ENCODE results near the gene HSD3B2.

The HSD3B2 gene

DNA sequence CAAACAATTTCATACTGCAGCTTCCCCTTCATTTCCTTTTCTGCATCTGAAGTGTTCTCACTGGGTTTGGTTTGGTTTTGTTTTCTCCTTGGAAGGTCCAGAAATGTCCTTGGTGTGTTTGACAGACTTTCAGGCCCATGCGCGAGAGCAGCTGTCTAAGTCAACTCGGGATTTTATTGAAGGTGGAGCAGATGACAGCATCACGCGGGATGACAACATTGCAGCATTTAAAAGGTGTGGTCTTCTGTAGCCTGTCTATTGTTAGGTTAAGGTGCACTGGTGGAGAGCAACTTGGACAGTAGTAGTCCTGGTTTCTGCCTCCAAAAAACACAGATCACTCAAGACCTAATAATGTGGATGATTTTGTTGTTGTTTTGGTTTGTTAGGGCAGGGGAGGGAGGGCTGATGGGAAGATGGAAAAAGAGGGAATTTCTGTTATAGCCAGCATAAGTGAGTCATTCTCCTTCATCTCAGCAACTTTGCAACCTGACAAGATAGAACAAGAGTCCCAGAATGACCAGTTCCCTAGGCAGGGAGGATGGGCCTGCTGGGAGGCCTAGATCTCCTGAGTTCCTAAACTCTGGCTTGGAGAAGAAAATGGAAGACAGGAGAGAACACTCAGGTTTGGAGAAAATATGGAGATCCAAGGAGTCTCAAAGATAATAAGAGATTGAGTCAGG lies 33.8 kb upstream of the HSD3B2 start:
- H3K4me3 ChIP-seq (ENCODE audit: low read length), result no peak overlapping the region

DNA sequence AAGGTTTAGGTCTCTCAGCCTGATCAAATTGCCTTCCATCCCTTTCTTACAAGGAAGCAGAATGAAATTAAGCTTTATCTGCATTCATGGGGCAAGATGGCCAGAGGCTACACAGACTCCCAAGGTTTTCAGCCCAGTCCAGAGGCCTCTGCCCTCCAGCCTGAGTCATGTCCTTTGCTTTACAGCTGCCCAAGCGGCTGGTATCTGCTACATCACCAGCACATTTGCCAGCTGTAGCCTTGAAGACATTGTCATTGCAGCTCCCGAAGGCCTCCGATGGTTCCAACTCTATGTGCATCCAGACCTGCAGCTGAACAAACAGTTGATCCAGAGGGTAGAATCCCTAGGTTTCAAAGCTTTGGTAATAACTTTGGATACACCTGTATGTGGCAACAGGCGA lies 30.4 kb upstream of the HSD3B2 start:
- TF ChIP-seq, protein P1, sequence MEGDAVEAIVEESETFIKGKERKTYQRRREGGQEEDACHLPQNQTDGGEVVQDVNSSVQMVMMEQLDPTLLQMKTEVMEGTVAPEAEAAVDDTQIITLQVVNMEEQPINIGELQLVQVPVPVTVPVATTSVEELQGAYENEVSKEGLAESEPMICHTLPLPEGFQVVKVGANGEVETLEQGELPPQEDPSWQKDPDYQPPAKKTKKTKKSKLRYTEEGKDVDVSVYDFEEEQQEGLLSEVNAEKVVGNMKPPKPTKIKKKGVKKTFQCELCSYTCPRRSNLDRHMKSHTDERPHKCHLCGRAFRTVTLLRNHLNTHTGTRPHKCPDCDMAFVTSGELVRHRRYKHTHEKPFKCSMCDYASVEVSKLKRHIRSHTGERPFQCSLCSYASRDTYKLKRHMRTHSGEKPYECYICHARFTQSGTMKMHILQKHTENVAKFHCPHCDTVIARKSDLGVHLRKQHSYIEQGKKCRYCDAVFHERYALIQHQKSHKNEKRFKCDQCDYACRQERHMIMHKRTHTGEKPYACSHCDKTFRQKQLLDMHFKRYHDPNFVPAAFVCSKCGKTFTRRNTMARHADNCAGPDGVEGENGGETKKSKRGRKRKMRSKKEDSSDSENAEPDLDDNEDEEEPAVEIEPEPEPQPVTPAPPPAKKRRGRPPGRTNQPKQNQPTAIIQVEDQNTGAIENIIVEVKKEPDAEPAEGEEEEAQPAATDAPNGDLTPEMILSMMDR (conservative IDR thresholded peaks at IDR 0.05; ENCODE audit: low read depth, low read length), result no peak
- H3K4me3 ChIP-seq (ENCODE audit: low read length), result no peak overlapping the region
- no peak for DNase-seq (ENCODE audit: low read depth)

More for the DNA sequence above, 33.8 kb upstream of the HSD3B2 start:
- TF ChIP-seq, protein P1 (conservative IDR thresholded peaks at IDR 0.05; ENCODE audit: low read depth, low read length), result no peak
- DNase-seq (ENCODE audit: low read depth), result no peak

DNA sequence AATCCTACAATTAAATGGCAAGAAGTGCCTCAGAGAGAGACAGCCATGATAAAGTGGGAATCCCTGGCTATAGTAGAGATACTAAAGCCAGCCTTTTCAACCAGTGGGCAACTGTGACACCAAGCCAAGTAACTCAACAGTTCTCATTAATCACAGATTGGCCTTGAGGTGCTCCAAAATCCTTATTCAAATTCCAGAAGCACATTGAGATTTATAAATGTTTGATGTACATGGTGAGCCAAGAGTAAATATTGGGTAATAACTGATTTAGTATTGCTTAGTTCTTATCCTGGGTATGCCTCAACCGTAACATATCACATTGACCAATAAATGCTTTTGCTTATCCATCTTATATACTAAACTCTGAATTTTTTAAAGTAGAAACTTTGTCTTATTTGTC lies 29.3 kb upstream of the HSD3B2 start:
- no peak for DNase-seq (ENCODE audit: low read depth)
- no peak overlapping the region for H3K4me3 ChIP-seq (ENCODE audit: low read length)
- TF ChIP-seq, protein P1 (conservative IDR thresholded peaks at IDR 0.05; ENCODE audit: low read depth, low read length), result no peak

DNA sequence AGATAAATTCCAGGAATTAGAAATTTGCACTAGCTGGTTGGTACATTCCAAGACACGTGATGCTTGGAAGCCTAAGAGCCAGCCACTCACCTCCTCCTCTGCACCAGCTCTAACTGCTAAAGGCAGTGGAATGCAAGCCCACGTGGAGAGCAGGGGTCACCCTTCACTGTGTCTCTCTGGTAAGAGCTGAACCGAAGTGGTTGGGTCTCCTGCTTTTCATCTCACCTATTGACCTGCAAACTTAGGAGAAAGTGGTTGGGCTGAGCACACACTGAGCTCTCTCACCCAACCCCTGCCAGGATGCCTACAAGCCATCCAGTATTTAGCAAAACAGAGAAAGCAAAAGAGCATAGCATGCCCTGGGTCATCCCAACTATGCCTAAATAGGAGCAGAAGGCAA lies 27.1 kb upstream of the HSD3B2 start:
- no peak for DNase-seq (ENCODE audit: low read depth)
- TF ChIP-seq, protein P1 (conservative IDR thresholded peaks at IDR 0.05; ENCODE audit: low read depth, low read length), result no peak
- no peak overlapping the region for H3K4me3 ChIP-seq (ENCODE audit: low read length)

DNA sequence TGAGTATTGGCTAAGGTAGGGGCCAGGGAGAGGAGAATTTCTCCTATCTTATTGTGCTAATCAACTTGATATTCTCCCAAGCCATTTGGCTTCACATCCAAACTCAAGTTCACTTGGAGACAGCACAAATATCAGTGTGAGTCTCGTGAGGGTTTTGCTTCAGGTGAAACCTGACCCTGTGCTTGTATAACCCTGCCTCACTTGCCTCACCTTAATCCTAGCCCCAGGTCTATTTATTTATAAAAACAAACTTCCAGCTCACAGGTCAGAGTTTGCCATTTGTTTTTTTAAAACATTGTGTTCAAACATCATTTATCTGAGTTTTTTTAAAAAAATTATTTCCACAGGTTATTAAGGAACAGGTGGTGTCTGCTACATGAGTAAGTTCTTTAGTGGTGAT lies 26.5 kb upstream of the HSD3B2 start:
- DNase-seq (ENCODE audit: low read depth), result no peak
- H3K4me3 ChIP-seq (ENCODE audit: low read length), result no peak overlapping the region
- TF ChIP-seq, protein P1 (conservative IDR thresholded peaks at IDR 0.05; ENCODE audit: low read depth, low read length), result no peak

DNA sequence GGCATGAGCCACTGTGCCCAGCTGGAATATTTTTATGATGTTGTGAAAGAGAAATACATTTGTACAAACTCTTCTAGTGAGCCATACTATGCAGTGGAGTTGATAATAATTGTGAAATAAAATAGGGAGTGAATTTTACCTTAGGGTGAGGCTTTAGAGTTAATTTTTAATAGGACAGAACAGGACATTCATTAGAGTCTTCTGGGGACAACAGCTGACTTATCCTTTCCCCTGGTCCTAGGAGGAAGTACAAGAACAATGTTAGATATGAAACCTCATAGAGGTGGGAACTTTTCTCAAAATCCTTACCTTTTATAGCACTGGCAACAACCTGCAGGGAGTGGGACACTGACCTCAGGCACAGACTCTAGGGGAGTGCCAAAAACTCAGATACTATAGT lies 24.4 kb upstream of the HSD3B2 start:
- no peak for DNase-seq (ENCODE audit: low read depth)
- TF ChIP-seq, protein P1 (conservative IDR thresholded peaks at IDR 0.05; ENCODE audit: low read depth, low read length), result no peak

DNA sequence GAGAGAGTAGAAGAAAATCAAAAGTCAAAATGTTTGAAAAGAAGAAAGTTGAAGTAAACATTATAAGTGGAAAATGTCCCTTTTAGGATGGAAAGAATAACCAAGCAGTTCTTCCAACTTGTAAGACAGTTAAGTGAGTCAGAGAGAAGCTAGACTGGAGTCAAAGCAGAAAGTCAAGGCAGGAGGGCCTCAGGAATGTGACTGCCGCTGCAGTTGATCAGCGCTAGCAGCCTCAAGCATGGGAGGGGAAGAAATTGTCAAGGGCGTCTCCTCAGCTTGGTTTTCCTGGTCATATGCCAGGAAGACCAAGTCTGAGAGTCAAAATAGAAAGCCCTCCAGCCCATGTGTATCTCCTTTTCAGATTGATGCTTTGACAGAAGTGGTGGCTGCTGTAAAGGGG lies 23.2 kb upstream of the HSD3B2 start:
- H3K4me3 ChIP-seq (ENCODE audit: low read length), result no peak overlapping the region
- TF ChIP-seq, protein P1 (conservative IDR thresholded peaks at IDR 0.05; ENCODE audit: low read depth, low read length), result no peak
- DNase-seq (ENCODE audit: low read depth), result no peak

More for the DNA sequence above, 24.4 kb upstream of the HSD3B2 start:
- H3K4me3 ChIP-seq (ENCODE audit: low read length), result no peak overlapping the region
